Erythroblast (primary cell): ENCODE results near the gene RIMS1.

ENCODE experiments used
- GATA1 ChIP-seq: IDR thresholded peaks from 2 replicates; pipeline ENCODE4 v1.6.1; 2011; ENCODE audit warnings: low read depth, mild to moderate bottlenecking, control low read depth, low read length, moderate library complexity
- POLR2A ChIP-seq: IDR thresholded peaks from 2 replicates; pipeline ENCODE4 v1.6.1; 2011; ENCODE audit warnings: mild to moderate bottlenecking, low read length

- no peak for TF ChIP-seq POLR2A
- TF ChIP-seq GATA1, result no peak
These were observed 108.4 kb downstream of the RIMS1 start for GRCh38 chr6:71994705-71995271.
